OCI-LY3 (cell line): ENCODE measurements around the gene EPHA3.

Source experiments
- EZH2phosphoT487 ChIP-seq: fragments of 200-600 bp; shearing (Covaris generic); IDR thresholded peaks from 2 replicates; pipeline ENCODE4 v1.6.1; 2018; ENCODE audit warnings: antibody characterized with exemption, mixed run types, low read depth
- TF ChIP-seq, protein P1 (sequence below): fragments of 200-600, 300-600 bp; sonication (generic); IDR thresholded peaks from 2 replicates; pipeline ENCODE4 v1.5.1; 2014; ENCODE audit warnings: antibody characterized with exemption, low read length, low read depth

GRCh38 chr3:89098173-89098572, 9.2 kb upstream of the EPHA3 start:
- TF ChIP-seq, protein P1, sequence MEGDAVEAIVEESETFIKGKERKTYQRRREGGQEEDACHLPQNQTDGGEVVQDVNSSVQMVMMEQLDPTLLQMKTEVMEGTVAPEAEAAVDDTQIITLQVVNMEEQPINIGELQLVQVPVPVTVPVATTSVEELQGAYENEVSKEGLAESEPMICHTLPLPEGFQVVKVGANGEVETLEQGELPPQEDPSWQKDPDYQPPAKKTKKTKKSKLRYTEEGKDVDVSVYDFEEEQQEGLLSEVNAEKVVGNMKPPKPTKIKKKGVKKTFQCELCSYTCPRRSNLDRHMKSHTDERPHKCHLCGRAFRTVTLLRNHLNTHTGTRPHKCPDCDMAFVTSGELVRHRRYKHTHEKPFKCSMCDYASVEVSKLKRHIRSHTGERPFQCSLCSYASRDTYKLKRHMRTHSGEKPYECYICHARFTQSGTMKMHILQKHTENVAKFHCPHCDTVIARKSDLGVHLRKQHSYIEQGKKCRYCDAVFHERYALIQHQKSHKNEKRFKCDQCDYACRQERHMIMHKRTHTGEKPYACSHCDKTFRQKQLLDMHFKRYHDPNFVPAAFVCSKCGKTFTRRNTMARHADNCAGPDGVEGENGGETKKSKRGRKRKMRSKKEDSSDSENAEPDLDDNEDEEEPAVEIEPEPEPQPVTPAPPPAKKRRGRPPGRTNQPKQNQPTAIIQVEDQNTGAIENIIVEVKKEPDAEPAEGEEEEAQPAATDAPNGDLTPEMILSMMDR = no peak
- TF ChIP-seq EZH2phosphoT487 = no peak
